Trophoblast cell (in vitro differentiated cells and primary cell): Measurements from ENCODE around the gene SETDB2.

ENCODE experiments used
- DNase-seq, 2 donors: peaks; one replicate each; pipeline ENCODE4 v3.0.0-alpha.2; 2016
- H2AFZ ChIP-seq: 2 replicates; pipeline ENCODE4 v1.6.1; 2013; ENCODE audit warnings: low read length, moderate library complexity, mild to moderate bottlenecking; ENCODE audit not compliant: insufficient read depth, poor library complexity
- H2AK5ac ChIP-seq: 2 replicates; pipeline ENCODE4 v1.6.1; 2013; ENCODE audit warnings: mild to moderate bottlenecking, low read length
- H2BK120ac ChIP-seq: 2 replicates; pipeline ENCODE4 v1.6.1; 2013; ENCODE audit warnings: low read length, mild to moderate bottlenecking, moderate library complexity; ENCODE audit not compliant: insufficient read depth, poor library complexity
- H2BK12ac ChIP-seq: 2 replicates; pipeline ENCODE4 v1.6.1; 2013; ENCODE audit warnings: mild to moderate bottlenecking, low read length, moderate library complexity
- H2BK5ac ChIP-seq: 2 replicates; pipeline ENCODE4 v1.6.1; 2013; ENCODE audit warnings: low read length, low read depth, moderate library complexity, mild to moderate bottlenecking; ENCODE audit not compliant: poor library complexity
- H3K14ac ChIP-seq: 2 replicates; pipeline ENCODE4 v1.6.1; 2013; ENCODE audit warnings: mild to moderate bottlenecking, low read length
- H3K18ac ChIP-seq: 2 replicates; pipeline ENCODE4 v1.6.1; 2013; ENCODE audit warnings: mild to moderate bottlenecking, low read length
- H3K23ac ChIP-seq: 2 replicates; pipeline ENCODE4 v1.6.1; 2013; ENCODE audit warnings: low read length
- H3K27ac ChIP-seq: 2 replicates; pipeline ENCODE4 v1.5.1; 2013; ENCODE audit warnings: low read depth, mild to moderate bottlenecking, inconsistent platforms, low read length, moderate library complexity
- H3K27me3 ChIP-seq: 2 replicates; pipeline ENCODE4 v1.6.1; 2013; ENCODE audit warnings: inconsistent platforms, mild to moderate bottlenecking, low read length, moderate library complexity; ENCODE audit not compliant: insufficient read depth
- H3K36me3 ChIP-seq, 2 experiments: 1 replicate in 1 of 2; 2 replicates in 1 of 2; pipeline ENCODE4 v1.6.1; 2013; ENCODE audit warnings: low read length in 2 of 2, mild to moderate bottlenecking in 2 of 2, moderate library complexity in 1 of 2; ENCODE audit not compliant: insufficient read depth in 2 of 2, control insufficient read depth in 1 of 2
- H3K4ac ChIP-seq: 2 replicates; pipeline ENCODE4 v1.6.1; 2013; ENCODE audit warnings: low read depth, mild to moderate bottlenecking, low read length, moderate library complexity
- H3K4me1 ChIP-seq, 2 experiments: 1 replicate in 1 of 2; 2 replicates in 1 of 2; pipeline ENCODE4 v1.6.1; 2013; ENCODE audit warnings: low read length in 2 of 2, mild to moderate bottlenecking in 2 of 2, moderate library complexity in 1 of 2; ENCODE audit not compliant: insufficient read depth in 2 of 2, control insufficient read depth in 1 of 2
- H3K4me2 ChIP-seq: 2 replicates; pipeline ENCODE4 v1.6.1; 2013; ENCODE audit warnings: inconsistent platforms, mild to moderate bottlenecking, low read length, moderate library complexity
- H3K4me3 ChIP-seq: 2 replicates; pipeline ENCODE4 v1.5.1; 2013; ENCODE audit warnings: mild to moderate bottlenecking, low read depth, low read length, inconsistent platforms
- H3K79me1 ChIP-seq: one replicate; pipeline ENCODE4 v1.6.1; 2013; ENCODE audit warnings: low read length
- H3K79me2 ChIP-seq: 2 replicates; pipeline ENCODE4 v1.6.1; 2013; ENCODE audit warnings: low read length, mild to moderate bottlenecking; ENCODE audit not compliant: control insufficient read depth, insufficient read depth, poor library complexity
- H3K9ac ChIP-seq: 2 replicates; pipeline ENCODE4 v1.6.1; 2013; ENCODE audit warnings: mild to moderate bottlenecking, low read length
- H3K9me3 ChIP-seq: 2 replicates; pipeline ENCODE4 v1.6.1; 2013; ENCODE audit warnings: low read depth, mild to moderate bottlenecking, control low read depth, inconsistent platforms, low read length; ENCODE audit not compliant: insufficient read depth
- H4K12ac ChIP-seq: 2 replicates; pipeline ENCODE4 v1.6.1; 2013; ENCODE audit warnings: low read depth, mild to moderate bottlenecking, low read length, moderate library complexity
- H4K8ac ChIP-seq: 2 replicates; pipeline ENCODE4 v1.6.1; 2013; ENCODE audit warnings: low read depth, mild to moderate bottlenecking, low read length, moderate library complexity
- H4K91ac ChIP-seq: one replicate; pipeline ENCODE4 v1.6.1; 2013; ENCODE audit warnings: low read depth, mild to moderate bottlenecking, low read length, moderate library complexity
- WGBS: extraction: QIAGEN DNeasy Blood & Tissue Kit; methylation state at CpG from one replicate; pipeline ENCODE4 v1.1.7; 2013; ENCODE audit warnings: missing lambda C conversion rate; ENCODE audit not compliant: insufficient read length, insufficient coverage; ENCODE audit errors: extremely low coverage; 5-methylcytosine and 5-hydroxymethylcytosine counted together

The SETDB2 gene

GRCh38 chr13:49419276-49419675 is 24.8 kb upstream of the SETDB2 start:
- no CpG with 5 or more reads among the region's 3 CpGs for WGBS
- H3K23ac ChIP-seq = no peak overlapping the region
- H3K18ac ChIP-seq = no peak overlapping the region
- H2BK12ac ChIP-seq = no peak overlapping the region
- no peak overlapping the region for H4K91ac ChIP-seq
- H4K8ac ChIP-seq = no peak overlapping the region
- H2BK120ac ChIP-seq = no peak overlapping the region
- H4K12ac ChIP-seq = no peak overlapping the region
- H3K4me1 ChIP-seq = peaks cover 2 to 3% of the 10 kb centered on the region in 2 experiments
- H2AK5ac ChIP-seq = no peak overlapping the region
- H2BK5ac ChIP-seq = no peak overlapping the region
- H3K36me3 ChIP-seq = peaks cover 0 to 2% of the 10 kb centered on the region in 2 experiments
- no peak overlapping the region for H3K4ac ChIP-seq
- no peak overlapping the region for H3K9ac ChIP-seq
- no peak overlapping the region for H3K4me3 ChIP-seq
- no peak overlapping the region for H3K4me2 ChIP-seq
- no peaks in the 10 kb centered on the region for H3K9me3 ChIP-seq
- no peak overlapping the region for H3K27ac ChIP-seq
- no peaks in the 10 kb centered on the region for H3K79me1 ChIP-seq
- no peak for DNase-seq
- H3K27me3 ChIP-seq = no peaks in the 10 kb centered on the region
- H3K79me2 ChIP-seq = no peaks in the 10 kb centered on the region
- no peak overlapping the region for H3K14ac ChIP-seq
- H2AFZ ChIP-seq = no peak overlapping the region

GRCh38 chr13:49421391-49421790 is 22.7 kb upstream of the SETDB2 start:
- no peak overlapping the region for H3K4ac ChIP-seq
- H3K9me3 ChIP-seq = no peaks in the 10 kb centered on the region
- no peak overlapping the region for H4K12ac ChIP-seq
- no peaks in the 10 kb centered on the region for H3K27me3 ChIP-seq
- H4K91ac ChIP-seq = no peak overlapping the region
- H2BK120ac ChIP-seq = no peak overlapping the region
- peaks cover 2 to 3% of the 10 kb centered on the region in 2 experiments for H3K4me1 ChIP-seq
- no peak overlapping the region for H4K8ac ChIP-seq
- no peak overlapping the region for H3K4me2 ChIP-seq
- H3K14ac ChIP-seq = no peak overlapping the region
- no CpG with 5 or more reads among the region's 3 CpGs for WGBS
- peaks cover 0 to 2% of the 10 kb centered on the region in 2 experiments for H3K36me3 ChIP-seq
- no peak overlapping the region for H2BK12ac ChIP-seq
- no peak overlapping the region for H3K4me3 ChIP-seq
- no peak overlapping the region for H3K18ac ChIP-seq
- DNase-seq = no peak
- no peak overlapping the region for H2AFZ ChIP-seq
- H3K9ac ChIP-seq = no peak overlapping the region
- no peaks in the 10 kb centered on the region for H3K79me1 ChIP-seq
- no peak overlapping the region for H3K27ac ChIP-seq
- H3K79me2 ChIP-seq = no peaks in the 10 kb centered on the region
- no peak overlapping the region for H2AK5ac ChIP-seq
- H2BK5ac ChIP-seq = no peak overlapping the region
- no peak overlapping the region for H3K23ac ChIP-seq

- no CpG with 5 or more reads among the region's 7 CpGs for WGBS
- no peak overlapping the region for H2AK5ac ChIP-seq
- no peaks in the 10 kb centered on the region for H3K9me3 ChIP-seq
- H3K23ac ChIP-seq = no peak overlapping the region
- no peak overlapping the region for H4K91ac ChIP-seq
- no peak overlapping the region for H3K4me3 ChIP-seq
- H3K79me2 ChIP-seq = no peaks in the 10 kb centered on the region
- H3K4me1 ChIP-seq = peaks cover 2 to 3% of the 10 kb centered on the region in 2 experiments
- no peak overlapping the region for H3K18ac ChIP-seq
- DNase-seq = no peak
- H3K27ac ChIP-seq = no peak overlapping the region
- H3K14ac ChIP-seq = no peak overlapping the region
- no peak overlapping the region for H3K4me2 ChIP-seq
- peaks cover 0 to 2% of the 10 kb centered on the region in 2 experiments for H3K36me3 ChIP-seq
- no peak overlapping the region for H2BK5ac ChIP-seq
- no peak overlapping the region for H2BK120ac ChIP-seq
- H2BK12ac ChIP-seq = no peak overlapping the region
- no peak overlapping the region for H3K4ac ChIP-seq
- H4K8ac ChIP-seq = no peak overlapping the region
- no peaks in the 10 kb centered on the region for H3K79me1 ChIP-seq
- H3K9ac ChIP-seq = no peak overlapping the region
- no peak overlapping the region for H4K12ac ChIP-seq
- H3K27me3 ChIP-seq = no peaks in the 10 kb centered on the region
- no peak overlapping the region for H2AFZ ChIP-seq
These were observed 20.0 kb upstream of the SETDB2 start for GRCh38 chr13:49424011-49424560.

GRCh38 chr13:49428041-49428763 is 15.9 kb upstream of the SETDB2 start:
- no peak overlapping the region for H3K27ac ChIP-seq
- no peak overlapping the region for H3K23ac ChIP-seq
- no peaks in the 10 kb centered on the region for H3K4me1 ChIP-seq
- no peak overlapping the region for H3K18ac ChIP-seq
- DNase-seq = peak; percentile 87 to 91
- no peak overlapping the region for H3K9ac ChIP-seq
- no CpG with 5 or more reads among the region's 2 CpGs for WGBS
- no peak overlapping the region for H3K4ac ChIP-seq
- no peak overlapping the region for H2AFZ ChIP-seq
- H3K9me3 ChIP-seq = no peaks in the 10 kb centered on the region
- no peaks in the 10 kb centered on the region for H3K36me3 ChIP-seq
- H3K14ac ChIP-seq = no peak overlapping the region
- H3K79me1 ChIP-seq = no peaks in the 10 kb centered on the region
- no peak overlapping the region for H3K4me2 ChIP-seq
- H3K79me2 ChIP-seq = no peaks in the 10 kb centered on the region
- no peak overlapping the region for H4K12ac ChIP-seq
- H2BK12ac ChIP-seq = no peak overlapping the region
- H3K4me3 ChIP-seq = no peak overlapping the region
- no peak overlapping the region for H2AK5ac ChIP-seq
- no peak overlapping the region for H4K8ac ChIP-seq
- H2BK120ac ChIP-seq = no peak overlapping the region
- H3K27me3 ChIP-seq = no peaks in the 10 kb centered on the region
- H4K91ac ChIP-seq = no peak overlapping the region
- H2BK5ac ChIP-seq = no peak overlapping the region
